ENCODE results near the gene CCM2.
A peak's percentile ranks its signal among the peaks of the same experiment; 100 is the strongest.

Gene CCM2

DNA sequence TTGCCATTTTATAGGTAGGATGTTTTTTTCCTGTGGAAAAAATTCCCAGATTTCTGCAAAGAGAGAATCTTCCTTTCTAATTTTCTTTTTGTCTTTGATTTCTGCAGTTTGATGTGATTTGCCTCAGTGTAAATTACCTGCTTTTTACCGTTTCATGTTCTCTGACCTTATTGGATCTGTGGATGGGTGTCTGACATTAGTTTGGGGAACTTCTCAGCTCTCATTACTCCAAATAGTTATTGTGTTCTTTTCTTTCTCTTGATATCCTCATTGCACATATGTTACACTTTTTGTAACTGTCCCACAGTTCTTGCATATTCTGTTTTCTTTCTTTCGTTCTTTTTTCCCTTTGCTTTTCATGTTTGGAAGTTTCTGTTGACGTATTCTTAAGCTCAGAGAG is 60.3 kb downstream of the CCM2 start:
- DNase-seq, result no peak

DNA sequence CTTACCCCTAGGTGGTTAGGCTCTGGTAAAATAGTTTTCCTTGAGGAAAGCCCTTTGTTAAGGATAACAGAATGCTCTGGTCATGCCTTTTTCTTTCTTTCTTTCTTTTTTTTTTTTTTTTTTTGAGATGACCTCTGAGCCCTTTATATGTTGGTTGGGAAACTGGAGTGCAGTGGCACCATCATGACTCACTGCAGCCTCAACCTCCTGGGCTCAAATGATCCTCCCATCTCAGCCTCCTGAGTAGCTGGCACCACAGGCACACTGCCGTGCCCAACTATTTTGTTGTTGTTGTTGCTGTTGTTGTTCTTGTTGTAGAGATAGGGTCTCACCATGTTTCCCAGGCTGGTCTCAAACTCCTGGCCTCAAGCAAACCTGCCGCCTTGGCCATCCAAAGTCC is 61.4 kb downstream of the CCM2 start:
- no peak for DNase-seq

DNA sequence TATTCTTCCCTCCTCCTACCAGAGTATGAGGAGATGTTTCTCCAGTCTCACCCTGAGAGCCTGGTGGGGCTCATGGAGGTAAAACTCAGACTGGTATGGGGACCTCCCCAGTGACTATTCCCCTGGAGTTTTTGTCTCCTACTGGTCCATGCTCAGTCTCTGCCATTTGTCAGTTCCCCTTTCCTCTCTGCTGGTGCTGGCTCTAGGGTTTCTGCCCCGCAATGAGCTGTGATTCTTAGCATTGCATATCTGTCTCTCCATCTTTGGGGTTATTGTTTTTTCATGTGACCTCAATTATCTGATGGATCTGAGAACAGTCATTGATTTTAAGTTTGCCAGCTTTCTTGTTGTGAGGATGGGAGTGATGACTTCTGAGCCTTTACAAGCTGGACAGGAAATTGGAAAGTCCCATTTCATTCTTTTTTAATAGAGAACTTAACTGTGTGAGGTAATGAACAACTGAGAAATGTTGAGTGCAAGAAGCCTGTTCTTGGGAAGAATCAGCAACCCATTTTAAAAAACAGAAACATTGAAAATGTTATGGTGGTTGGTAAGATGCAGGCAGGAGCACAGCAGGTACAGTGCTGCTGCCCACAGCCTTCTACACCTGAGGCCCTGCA is 61.9 kb downstream of the CCM2 start:
- DNase-seq, result no peak

DNA sequence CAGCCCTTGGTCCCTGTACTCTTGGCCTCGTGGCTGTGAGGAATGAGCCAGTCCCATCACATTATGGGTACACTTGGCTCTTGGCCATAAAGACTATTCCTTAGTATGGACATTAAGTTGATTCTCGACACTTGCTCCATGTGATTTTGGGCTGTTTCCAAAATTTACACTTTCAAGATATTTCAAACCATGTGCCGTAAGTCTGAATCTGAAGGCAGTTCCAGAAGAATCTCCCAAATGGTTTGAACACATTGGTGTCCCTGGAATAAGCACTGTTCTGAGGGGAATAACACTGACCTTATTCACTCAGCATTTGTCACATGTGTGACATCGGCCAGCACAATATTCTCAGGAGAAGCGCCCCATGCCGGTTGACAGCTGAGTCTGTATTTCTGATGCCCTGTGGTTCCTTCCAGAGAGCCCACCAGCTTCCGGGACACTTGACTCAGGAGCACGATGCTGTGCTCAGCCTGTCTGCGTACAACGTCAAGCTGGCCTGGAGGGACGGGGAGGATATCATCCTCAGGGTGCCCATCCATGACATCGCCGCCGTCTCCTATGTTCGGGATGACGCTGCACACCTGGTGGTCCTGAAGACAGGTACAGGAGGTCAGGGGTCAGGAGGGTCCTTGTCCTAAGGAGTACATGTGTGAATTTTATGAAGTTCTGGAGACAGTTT is 64.2 kb downstream of the CCM2 start:
- no peak for DNase-seq

- no peak for DNase-seq
Measured at GRCh38 chr7:45065031-45065995, 65.3 kb downstream of the CCM2 start.

- DNase-seq, result no peak
Measured at GRCh38 chr7:45066409-45066808, 66.4 kb downstream of the CCM2 start.

GRCh38 chr7:45067582-45067981 is 67.6 kb downstream of the CCM2 start:
- no peak for DNase-seq

- DNase-seq, result no peak
Measured at GRCh38 chr7:45068236-45069023, 68.4 kb downstream of the CCM2 start.

GRCh38 chr7:45069444-45070253 is 69.6 kb downstream of the CCM2 start:
- DNase-seq, result no peak

- DNase-seq, result no peak
Measured at GRCh38 chr7:45070254-45070642, 70.2 kb downstream of the CCM2 start.

- DNase-seq, result no peak
Measured at GRCh38 chr7:45071528-45071927, 71.5 kb downstream of the CCM2 start.

DNA sequence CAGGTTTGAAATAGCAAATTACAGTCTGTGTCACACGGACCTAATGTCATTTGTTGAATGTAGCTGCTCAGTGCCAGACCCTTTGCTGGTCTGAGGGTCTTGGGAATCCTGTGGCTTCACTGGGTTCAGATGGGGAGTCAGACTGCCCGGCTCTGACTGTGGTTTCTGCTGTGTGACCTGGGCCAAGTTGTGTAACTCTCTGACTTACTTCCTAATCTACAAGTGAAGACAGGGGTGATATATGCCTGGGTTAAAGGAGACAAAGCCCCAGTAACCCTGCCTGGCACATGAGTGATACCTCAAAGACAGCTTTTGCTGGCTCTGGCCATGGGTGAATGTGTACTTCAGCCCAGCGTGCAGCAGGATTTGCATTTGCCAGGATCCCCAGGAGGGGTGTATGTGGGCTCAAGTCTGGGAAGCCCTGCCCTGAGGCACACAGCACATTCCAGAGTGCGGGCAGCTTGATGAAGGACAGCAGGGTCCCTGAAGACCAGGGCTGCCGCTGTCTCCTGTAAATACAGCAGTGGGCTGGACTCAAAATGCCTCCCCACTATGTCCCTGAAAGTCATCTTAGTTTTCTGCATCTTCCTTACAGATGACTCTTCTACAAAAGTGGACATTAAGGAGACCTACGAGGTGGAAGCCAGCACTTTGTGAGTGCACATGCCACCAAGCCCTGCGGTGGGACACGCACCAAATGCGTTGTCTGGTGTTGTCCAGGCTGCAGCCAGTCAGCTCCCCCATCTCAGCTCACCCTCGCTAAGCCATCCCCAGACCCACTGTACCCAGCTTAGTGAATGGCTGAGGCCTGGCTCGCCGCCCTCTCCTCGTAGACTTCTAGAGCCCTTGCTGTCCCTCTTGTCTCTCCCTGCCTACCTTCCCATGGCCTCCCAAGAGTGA is 72.4 kb downstream of the CCM2 start:
- no peak for DNase-seq

DNA sequence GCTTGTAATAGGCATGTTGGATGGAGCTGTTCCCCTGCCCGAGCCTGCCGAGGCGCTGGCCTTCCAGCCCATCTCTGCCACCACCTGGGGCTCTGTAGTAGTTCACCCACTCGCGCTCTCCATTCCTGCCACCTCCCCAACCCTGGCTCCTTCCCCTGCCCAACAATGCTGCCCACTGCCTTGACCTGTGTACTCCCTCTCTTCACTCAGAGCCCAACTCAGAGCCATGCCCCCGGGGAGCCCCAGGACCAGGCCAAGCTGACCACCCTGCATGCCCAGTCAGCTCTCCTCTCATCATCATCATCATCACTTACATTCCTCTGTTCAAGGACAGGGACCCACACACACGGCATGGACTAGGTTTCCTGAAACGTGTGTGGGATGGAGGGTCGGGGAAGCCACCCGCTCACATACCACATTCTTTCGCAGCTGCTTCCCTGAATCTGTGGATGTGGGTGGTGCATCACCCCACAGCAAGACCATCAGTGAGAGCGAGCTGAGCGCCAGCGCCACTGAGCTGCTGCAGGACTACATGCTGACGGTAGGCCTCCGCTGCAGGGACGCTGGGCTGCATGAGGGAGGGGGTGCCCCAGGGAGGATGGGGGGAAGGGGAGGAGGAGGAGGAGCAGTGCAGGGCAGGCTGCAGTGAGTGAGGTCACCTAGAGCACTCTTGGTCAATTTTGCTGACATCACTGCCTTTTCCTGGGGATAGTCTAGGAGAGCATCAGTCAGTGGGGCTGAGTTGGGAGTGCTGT is 73.2 kb downstream of the CCM2 start:
- peak in 21 of 58 donors; percentile 15 to 58 (median 37) for DNase-seq

GRCh38 chr7:45073786-45074527 is 74.0 kb downstream of the CCM2 start:
- peak in 19 of 58 donors; percentile 17 to 87 (median 47) for DNase-seq

DNA sequence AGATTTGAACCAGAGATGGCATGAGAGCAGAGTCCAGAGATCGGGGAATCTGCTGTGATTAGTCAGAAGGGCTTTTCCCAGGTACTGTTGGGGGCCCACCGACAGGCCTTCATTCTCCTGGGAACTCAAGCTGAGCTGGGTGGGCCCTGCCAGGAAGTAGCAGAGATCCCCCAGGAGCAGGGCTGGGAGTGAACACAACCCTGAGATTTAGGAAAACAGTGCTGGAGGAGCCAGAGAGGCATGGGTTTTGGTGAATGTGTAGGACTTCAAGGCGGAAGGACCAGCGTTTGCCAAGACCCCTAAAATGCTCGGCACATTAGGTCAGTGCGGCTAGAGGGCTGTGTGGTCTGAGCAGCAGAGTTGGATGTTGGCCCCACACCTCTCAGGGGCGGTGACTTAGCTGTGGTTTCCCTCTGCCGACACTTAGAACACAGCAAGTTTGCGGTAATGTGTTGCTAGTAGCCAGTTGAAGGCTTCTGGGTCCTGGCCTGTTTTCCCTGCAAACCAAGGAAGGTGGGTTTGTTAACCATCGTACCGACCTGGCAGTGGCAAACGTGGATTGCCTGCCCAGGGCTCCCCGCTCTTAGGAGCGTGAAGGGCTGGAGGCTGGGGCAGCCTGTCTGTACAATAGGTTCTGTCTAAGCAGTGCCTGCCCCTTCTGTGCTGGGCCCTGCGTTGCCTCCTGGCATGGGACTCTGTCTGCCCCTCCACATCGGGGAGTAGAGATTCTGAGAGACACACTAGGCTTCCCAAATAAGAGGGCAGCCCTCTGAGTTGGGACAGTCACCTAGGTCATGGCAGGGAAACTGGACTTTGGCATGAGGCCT is 74.7 kb downstream of the CCM2 start:
- no peak for DNase-seq

DNA sequence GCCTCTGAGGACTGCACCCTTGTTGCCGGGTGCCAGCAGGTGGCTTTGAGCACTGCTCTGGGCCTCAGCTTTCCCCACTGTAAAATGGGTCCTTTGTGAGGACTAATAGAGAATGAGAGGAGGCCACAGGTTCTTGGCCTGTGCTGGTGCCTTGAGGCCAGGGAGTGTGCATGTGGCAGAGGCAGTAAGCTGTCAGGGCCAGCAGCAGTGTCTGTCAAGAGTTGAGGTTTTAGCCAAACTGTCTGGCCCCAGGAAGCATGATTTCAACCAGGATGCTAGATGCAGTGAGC is 75.3 kb downstream of the CCM2 start:
- no peak for DNase-seq

All from anterior cingulate cortex (tissue), 58 donors.